ENCODE measurements around the gene MIGA1. TPM values are rescaled to one million over a fixed set of nuclear protein-coding genes. Genes with fewer than 3 reads are reported as not detected.

MIGA1 gene
- polyA plus RNA-seq, 2 of the 4 experiments (the other 2 are of a cell fraction): 6.5 to 7.4 TPM

DNA sequence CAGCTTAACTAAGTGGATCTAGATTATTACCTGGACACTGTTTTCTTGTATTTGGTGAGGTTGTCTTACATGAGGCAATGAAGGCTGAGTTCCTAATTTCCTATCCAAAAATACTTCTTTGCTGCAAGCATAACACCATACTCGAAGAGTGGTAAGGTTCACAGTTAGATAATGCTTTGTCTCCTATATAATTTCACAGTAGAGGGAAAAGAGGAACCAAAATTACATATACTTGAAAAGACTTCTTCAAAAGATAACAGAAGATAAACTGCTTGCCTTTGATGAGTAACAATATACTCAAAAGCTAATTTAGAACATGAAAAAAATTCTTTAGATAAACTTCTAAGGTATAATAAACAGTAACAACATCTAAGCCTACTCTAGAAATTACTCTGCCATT is 40.2 kb upstream of the MIGA1 start:
- DNase-seq (ENCODE audit: low read depth in 1 of 2, low spot score in 1 of 2) (no peak), ATAC-seq (no peak), FAIRE-seq (no peak)
- Histone ChIP-seq H3K4me1 (no peaks in the 10 kb centered on the region), H3K4me2 (no peak overlapping the region), H3K9me3 (no peaks in the 10 kb centered on the region), H3K4me3 (no peak overlapping the region), H3K27ac (no peak overlapping the region)
- POLR2A ChIA-PET: no interaction called here
- TF ChIP-seq RAD21 (conservative IDR thresholded peaks at IDR 0.05 in 1 of 2, IDR thresholded peaks at IDR 0.05 in 1 of 2) (no peak), GATA3 (IDR thresholded peaks at IDR 0.05; ENCODE audit: borderline replicate concordance) (no peak), NR3C1 (IDR thresholded peaks at IDR 0.05) (no peak), HEYL (CRISPR knock-in tag; IDR thresholded peaks at IDR 0.05) (no peak), HES2 (IDR thresholded peaks at IDR 0.05) (no peak), MAZ (IDR thresholded peaks at IDR 0.05; ENCODE audit: borderline replicate concordance, low read depth, low read length) (no peak), FOSL2 (IDR thresholded peaks at IDR 0.05) (no peak), FOSL2 (CRISPR knock-in tag; IDR thresholded peaks at IDR 0.05) (no peak), SREBF2 (IDR thresholded peaks at IDR 0.05) (no peak), FOSB (CRISPR knock-in tag; IDR thresholded peaks at IDR 0.05) (no peak), CBX2 (IDR thresholded peaks at IDR 0.05; ENCODE audit: borderline replicate concordance, low read depth) (no peak), HDAC2 (IDR thresholded peaks at IDR 0.05) (no peak), NPAS2 (CRISPR knock-in tag; IDR thresholded peaks at IDR 0.05; ENCODE audit: borderline replicate concordance) (no peak), RCOR1 (IDR thresholded peaks at IDR 0.05; ENCODE audit: low read depth, low read length) (no peak)
- TF ChIP-seq, protein P1, sequence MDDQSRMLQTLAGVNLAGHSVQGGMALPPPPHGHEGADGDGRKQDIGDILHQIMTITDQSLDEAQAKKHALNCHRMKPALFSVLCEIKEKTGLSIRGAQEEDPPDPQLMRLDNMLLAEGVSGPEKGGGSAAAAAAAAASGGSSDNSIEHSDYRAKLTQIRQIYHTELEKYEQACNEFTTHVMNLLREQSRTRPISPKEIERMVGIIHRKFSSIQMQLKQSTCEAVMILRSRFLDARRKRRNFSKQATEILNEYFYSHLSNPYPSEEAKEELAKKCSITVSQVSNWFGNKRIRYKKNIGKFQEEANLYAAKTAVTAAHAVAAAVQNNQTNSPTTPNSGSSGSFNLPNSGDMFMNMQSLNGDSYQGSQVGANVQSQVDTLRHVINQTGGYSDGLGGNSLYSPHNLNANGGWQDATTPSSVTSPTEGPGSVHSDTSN (IDR thresholded peaks at IDR 0.05): no peak
- TF ChIP-seq, protein P2, sequence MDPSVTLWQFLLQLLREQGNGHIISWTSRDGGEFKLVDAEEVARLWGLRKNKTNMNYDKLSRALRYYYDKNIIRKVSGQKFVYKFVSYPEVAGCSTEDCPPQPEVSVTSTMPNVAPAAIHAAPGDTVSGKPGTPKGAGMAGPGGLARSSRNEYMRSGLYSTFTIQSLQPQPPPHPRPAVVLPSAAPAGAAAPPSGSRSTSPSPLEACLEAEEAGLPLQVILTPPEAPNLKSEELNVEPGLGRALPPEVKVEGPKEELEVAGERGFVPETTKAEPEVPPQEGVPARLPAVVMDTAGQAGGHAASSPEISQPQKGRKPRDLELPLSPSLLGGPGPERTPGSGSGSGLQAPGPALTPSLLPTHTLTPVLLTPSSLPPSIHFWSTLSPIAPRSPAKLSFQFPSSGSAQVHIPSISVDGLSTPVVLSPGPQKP (IDR thresholded peaks at IDR 0.05; ENCODE audit: low read depth, low read length): no peak
- 96% methylated on average over 1 of the region's 1 CpG for WGBS (ENCODE audit: missing lambda C conversion rate)
- CTCF ChIA-PET: no interaction called here

DNA sequence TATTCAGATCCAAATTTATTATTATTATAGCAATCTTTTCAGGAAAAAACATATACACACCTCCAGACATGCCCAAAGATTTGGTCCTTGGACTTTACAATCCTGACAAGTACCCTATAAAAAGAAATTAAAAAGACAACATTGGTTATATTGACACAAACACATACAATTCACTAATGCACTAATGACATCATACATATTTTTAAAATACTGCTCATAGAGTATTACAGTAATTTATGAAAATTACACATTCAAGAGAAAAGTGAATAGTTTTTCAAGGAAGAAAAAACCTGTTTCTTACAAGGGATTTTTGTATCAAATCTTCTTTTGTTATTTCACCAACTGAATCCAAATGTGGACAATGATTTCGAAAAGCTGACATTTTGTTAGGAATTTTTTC is 38.1 kb upstream of the MIGA1 start:
- ATAC-seq (no peak), FAIRE-seq (no peak), DNase-seq (ENCODE audit: low read depth in 1 of 2, low spot score in 1 of 2) (no peak)
- no peaks in the 10 kb centered on the region for H3K4me1 ChIP-seq
- POLR2A ChIA-PET: no interaction called here
- H3K9me3 ChIP-seq: no peaks in the 10 kb centered on the region
- no peak for TF ChIP-seq HOXB13 (CRISPR knock-in tag; IDR thresholded peaks at IDR 0.05; ENCODE audit: low read depth)
- TF ChIP-seq, protein P1 (IDR thresholded peaks at IDR 0.05): no peak
- TF ChIP-seq CBX2 (IDR thresholded peaks at IDR 0.05; ENCODE audit: borderline replicate concordance, low read depth): no peak
- TF ChIP-seq USF2 (IDR thresholded peaks at IDR 0.05): no peak
- no peak for TF ChIP-seq POLR2AphosphoS2 (conservative IDR thresholded peaks at IDR 0.05; ENCODE audit: low read length)
- no peak for TF ChIP-seq CBX8 (IDR thresholded peaks at IDR 0.05)
- no peak for TF ChIP-seq BCL3 (IDR thresholded peaks at IDR 0.05)
- TF ChIP-seq GATA3 (IDR thresholded peaks at IDR 0.05; ENCODE audit: borderline replicate concordance): no peak
- WGBS (ENCODE audit: missing lambda C conversion rate): 80% methylated on average over 1 of the region's 1 CpG
- no peak overlapping the region for H3K4me2 ChIP-seq
- no peak overlapping the region for H3K27ac ChIP-seq
- no peak overlapping the region for H3K4me3 ChIP-seq
- CTCF ChIA-PET: no interaction called here
